Ishikawa (cell line): Measurements from ENCODE around the gene SS18L1.

Source experiments
- CEBPB ChIP-seq: IDR thresholded peaks from 2 replicates; pipeline ENCODE4 v1.6.1; 2012
- CREB1 ChIP-seq: IDR thresholded peaks from 2 replicates; pipeline ENCODE4 v1.6.1; 2012; ENCODE audit warnings: low read depth
- EGR1 ChIP-seq: IDR thresholded peaks from 2 replicates; pipeline ENCODE4 v1.6.1; 2012
- EP300 ChIP-seq: IDR thresholded peaks from 2 replicates; pipeline ENCODE4 v1.6.1; 2012; ENCODE audit warnings: borderline replicate concordance
- FOXM1 ChIP-seq: IDR thresholded peaks from 2 replicates; pipeline ENCODE4 v1.6.1; 2012; ENCODE audit warnings: low read depth, borderline replicate concordance
- NFIC ChIP-seq: IDR thresholded peaks from 2 replicates; pipeline ENCODE4 v1.6.1; 2012
- RAD21 ChIP-seq: IDR thresholded peaks from 2 replicates; pipeline ENCODE4 v1.6.1; 2012; ENCODE audit warnings: low read depth
- TAF1 ChIP-seq: IDR thresholded peaks from 2 replicates; pipeline ENCODE4 v1.6.1; 2012; ENCODE audit warnings: low read depth, mild to moderate bottlenecking
- TCF12 ChIP-seq: IDR thresholded peaks from 2 replicates; pipeline ENCODE4 v1.6.1; 2012; ENCODE audit warnings: low read depth
- TEAD4 ChIP-seq: IDR thresholded peaks from 2 replicates; pipeline ENCODE4 v1.6.1; 2012
- YY1 ChIP-seq: IDR thresholded peaks from 2 replicates; pipeline ENCODE4 v1.6.1; 2012; ENCODE audit warnings: low read depth
- ZBTB7A ChIP-seq: IDR thresholded peaks from 2 replicates; pipeline ENCODE4 v1.6.1; 2012; ENCODE audit warnings: low read depth
- TF ChIP-seq, protein P1 (sequence below): IDR thresholded peaks from 2 replicates; pipeline ENCODE4 v1.6.1; 2012
- TF ChIP-seq, protein P2 (sequence below): IDR thresholded peaks from 2 replicates; pipeline ENCODE4 v1.6.1; 2012; ENCODE audit warnings: low read depth, mild to moderate bottlenecking
- TF ChIP-seq, protein P3 (sequence below): IDR thresholded peaks from 2 replicates; pipeline ENCODE4 v1.6.1; 2012

The SS18L1 gene

GRCh38 chr20:62112368-62112767, 31.2 kb upstream of the SS18L1 start:
- TF ChIP-seq TCF12 (no peak), NFIC (no peak), RAD21 (no peak), FOXM1 (no peak), ZBTB7A (no peak)

DNA sequence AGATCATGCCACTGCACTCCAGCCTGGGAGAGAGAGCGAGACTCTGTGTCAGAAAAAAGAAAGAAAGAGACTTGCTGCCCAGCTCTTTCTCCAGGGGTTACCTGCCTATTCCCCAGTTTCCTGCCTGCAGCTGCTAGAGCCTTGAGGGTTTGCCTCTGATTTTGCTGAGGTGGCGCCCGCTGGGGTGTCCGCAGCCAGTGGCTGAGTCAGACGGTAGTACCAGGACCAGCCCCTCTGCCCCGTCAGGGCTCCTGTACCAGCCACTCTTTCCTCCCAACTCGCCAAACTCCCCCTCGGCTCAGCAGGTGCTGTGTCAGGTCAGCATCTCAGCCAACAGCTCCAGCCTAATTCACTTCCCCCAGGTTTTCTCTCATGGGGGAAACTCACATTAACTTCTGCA, 28.7 kb upstream of the SS18L1 start:
- TF ChIP-seq, protein P1, sequence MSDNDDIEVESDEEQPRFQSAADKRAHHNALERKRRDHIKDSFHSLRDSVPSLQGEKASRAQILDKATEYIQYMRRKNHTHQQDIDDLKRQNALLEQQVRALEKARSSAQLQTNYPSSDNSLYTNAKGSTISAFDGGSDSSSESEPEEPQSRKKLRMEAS = no peak
- TF ChIP-seq EGR1 (no peak), NFIC (no peak)
- TF ChIP-seq, protein P2, sequence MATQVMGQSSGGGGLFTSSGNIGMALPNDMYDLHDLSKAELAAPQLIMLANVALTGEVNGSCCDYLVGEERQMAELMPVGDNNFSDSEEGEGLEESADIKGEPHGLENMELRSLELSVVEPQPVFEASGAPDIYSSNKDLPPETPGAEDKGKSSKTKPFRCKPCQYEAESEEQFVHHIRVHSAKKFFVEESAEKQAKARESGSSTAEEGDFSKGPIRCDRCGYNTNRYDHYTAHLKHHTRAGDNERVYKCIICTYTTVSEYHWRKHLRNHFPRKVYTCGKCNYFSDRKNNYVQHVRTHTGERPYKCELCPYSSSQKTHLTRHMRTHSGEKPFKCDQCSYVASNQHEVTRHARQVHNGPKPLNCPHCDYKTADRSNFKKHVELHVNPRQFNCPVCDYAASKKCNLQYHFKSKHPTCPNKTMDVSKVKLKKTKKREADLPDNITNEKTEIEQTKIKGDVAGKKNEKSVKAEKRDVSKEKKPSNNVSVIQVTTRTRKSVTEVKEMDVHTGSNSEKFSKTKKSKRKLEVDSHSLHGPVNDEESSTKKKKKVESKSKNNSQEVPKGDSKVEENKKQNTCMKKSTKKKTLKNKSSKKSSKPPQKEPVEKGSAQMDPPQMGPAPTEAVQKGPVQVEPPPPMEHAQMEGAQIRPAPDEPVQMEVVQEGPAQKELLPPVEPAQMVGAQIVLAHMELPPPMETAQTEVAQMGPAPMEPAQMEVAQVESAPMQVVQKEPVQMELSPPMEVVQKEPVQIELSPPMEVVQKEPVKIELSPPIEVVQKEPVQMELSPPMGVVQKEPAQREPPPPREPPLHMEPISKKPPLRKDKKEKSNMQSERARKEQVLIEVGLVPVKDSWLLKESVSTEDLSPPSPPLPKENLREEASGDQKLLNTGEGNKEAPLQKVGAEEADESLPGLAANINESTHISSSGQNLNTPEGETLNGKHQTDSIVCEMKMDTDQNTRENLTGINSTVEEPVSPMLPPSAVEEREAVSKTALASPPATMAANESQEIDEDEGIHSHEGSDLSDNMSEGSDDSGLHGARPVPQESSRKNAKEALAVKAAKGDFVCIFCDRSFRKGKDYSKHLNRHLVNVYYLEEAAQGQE = no peak

- TF ChIP-seq, protein P1 = no peak
- no peak for TF ChIP-seq CREB1
- TF ChIP-seq CEBPB = no peak
- TF ChIP-seq NFIC = no peak
- no peak for TF ChIP-seq TCF12
- no peak for TF ChIP-seq EGR1
- TF ChIP-seq, protein P2 = no peak
- no peak for TF ChIP-seq ZBTB7A
- no peak for TF ChIP-seq TEAD4
- TF ChIP-seq, protein P3, sequence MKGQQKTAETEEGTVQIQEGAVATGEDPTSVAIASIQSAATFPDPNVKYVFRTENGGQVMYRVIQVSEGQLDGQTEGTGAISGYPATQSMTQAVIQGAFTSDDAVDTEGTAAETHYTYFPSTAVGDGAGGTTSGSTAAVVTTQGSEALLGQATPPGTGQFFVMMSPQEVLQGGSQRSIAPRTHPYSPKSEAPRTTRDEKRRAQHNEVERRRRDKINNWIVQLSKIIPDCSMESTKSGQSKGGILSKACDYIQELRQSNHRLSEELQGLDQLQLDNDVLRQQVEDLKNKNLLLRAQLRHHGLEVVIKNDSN = no peak
- no peak for TF ChIP-seq RAD21
- TF ChIP-seq YY1 = no peak
- no peak for TF ChIP-seq EP300
Measured at GRCh38 chr20:62116558-62117361, 26.8 kb upstream of the SS18L1 start.

GRCh38 chr20:62117362-62117646, 26.3 kb upstream of the SS18L1 start:
- TF ChIP-seq, protein P2 = no peak
- TF ChIP-seq NFIC (no peak), CEBPB (no peak)

GRCh38 chr20:62117658-62118057, 25.9 kb upstream of the SS18L1 start:
- TF ChIP-seq TCF12 (no peak), FOXM1 (no peak), CREB1 (no peak), ZBTB7A (no peak), TAF1 (no peak), CEBPB (no peak), YY1 (no peak), EP300 (no peak), RAD21 (no peak), TEAD4 (no peak), NFIC (no peak), EGR1 (no peak)
- TF ChIP-seq, protein P3 = no peak
- TF ChIP-seq, protein P1 = no peak
- TF ChIP-seq, protein P2 = no peak
